ENCODE results near the gene CFAP43.

DNA sequence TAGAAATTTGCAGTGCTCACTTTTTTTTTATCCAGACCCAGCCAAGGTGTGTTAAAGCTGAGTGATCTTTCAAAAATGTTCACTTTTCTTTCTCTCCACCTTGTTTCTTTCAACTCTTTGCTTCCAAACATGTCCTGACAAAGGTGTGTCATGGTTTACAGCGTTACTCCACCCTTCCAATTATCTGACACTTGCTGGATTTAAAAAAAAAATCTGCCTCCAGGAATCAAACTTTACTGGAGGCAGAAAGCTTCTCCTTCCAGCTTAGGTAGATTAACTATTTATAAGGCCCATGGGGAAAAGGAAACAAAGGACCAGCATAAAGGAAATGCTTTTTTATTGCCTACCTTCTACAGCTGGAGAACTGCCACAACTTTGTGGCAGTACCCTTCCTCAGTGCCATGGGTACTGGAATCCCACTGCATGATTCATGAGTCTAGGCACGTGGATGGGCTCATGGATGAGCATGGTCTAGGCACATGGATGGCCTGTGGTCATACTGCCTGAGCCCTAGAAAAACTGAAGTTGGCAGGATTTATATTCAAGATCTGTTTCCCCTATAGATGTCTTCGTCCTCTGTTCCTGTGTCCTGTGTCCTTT, 146.3 kb downstream of the CFAP43 start, which contains the start of gene COL17A1:
- TF ChIP-seq EZH2phosphoT487 (IDR thresholded peaks at IDR 0.05; ENCODE audit: borderline replicate concordance, low read length): no peak
- no peak for TF ChIP-seq CTCF (conservative IDR thresholded peaks at IDR 0.05; ENCODE audit: low read depth, low read length)

Data from PC-3 (cell line).